Measurements from ENCODE around the gene FBN3.
A peak's percentile ranks its signal among the peaks of the same experiment; 100 is the strongest.

FBN3 gene

DNA sequence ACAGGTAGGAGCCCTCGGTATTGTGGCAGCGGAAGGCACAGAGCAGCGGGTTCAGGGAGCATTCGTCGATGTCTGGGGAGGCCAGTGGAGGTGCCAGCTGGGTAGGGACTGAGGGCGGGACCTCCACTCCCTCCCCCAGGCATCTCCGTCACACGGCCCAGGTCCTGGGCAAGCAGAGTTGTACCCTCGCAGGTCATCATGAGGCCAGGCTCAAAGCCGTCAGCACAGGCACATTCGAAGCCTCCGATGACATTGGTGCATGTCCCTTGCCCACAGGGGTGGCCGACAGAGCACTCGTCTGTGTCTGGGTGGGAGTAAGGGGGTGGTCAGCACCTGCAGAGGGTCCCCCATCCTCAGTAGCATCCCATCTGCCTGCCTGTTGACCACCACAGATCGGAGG lies 61.5 kb downstream of the FBN3 start:
- DNase-seq, result no peak

DNA sequence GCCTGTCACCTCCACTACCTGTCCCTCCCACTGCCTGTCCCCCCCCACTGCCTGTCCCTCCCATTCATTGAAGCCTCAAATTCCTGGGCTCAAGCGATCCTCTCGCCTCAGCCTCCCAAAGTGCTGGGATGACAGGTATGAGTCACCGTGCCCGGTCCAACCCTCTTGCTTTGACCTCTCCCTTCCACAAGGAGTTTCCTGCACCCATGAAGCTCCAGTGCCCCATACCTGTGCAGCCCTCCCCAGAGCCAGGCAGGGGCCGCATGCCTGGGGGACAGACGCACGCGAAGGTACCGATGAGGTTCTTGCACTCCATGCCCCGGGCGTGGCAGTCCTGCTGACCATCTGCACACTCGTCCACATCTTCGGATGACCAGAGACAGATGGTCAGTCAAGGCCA lies 62.5 kb downstream of the FBN3 start:
- no peak for DNase-seq

DNA sequence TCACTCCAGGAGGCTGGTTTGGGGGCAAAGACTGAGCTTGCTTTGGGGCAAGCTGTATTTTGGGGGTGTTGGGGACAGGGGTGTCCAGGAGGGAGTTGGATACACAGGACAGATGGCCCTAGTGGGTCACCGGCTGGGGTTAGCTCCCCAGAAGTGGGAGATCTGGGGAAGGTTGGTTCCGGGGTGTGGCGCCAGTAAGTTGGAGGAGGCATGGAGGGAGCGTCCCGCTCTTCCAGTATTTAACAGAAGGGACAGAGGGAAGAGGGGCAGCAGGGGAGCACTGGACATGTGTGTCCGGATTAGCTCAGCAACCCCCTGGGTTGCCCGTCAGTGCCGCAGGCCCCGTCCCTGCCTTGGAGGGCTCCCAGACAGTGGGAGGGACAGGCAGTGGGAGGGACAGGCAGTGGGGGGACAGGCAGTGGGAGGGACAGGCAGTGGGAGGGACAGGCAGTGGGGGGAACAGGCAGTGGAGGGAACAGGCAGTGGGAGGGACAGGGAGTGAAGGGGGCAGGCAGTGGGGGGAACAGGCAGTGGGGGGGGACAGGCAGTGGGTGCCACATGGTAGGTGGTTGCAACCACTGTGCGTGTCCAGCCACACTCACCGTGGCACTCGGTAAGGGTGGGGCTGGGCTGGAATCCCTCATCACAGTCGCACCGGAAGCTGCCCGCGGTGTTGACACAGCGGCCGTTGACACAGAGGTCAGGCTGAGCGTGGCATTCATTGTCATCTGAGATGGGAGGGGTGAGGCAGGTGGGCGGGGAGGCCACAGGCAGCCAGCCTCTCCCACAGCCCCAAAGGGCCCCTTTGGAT lies 63.6 kb downstream of the FBN3 start:
- no peak for DNase-seq

DNA sequence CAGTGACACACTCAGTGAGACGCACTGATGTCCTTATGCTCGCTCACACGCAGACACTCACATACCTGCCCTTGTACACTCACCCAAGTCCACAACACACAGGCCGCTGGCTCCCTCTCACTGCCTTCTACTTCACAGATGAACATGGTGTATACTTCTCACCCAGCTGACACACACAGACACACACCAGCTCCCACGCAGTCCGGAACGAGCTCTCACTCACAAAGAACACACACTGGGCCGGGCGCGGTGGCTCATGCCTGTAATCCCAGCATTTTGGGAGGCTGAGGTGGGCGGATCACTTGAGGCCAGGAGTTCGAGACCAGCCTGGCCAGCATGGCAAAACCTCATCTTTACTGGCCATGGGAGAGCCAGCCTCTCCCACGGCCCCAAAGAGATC lies 65.2 kb downstream of the FBN3 start:
- no peak for DNase-seq

DNA sequence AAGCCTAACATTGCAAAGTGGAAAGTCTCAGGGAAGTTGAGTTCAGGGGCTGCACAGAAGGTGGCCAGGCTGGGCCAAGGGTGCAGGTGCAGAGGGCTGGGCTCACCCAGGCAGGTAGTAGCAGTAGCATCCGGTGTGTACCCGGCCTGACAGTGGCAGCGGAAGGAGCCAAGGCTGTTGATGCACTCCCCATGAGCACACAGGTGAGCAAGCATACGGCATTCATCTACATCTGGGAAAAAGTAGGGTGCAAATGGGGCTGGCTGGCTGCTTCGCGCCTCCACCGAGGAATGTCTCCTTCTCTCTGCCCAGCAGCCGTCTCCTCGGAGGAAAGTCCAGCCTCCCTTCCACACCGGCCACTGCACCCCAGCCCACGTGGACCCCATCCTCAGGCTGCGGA lies 66.3 kb downstream of the FBN3 start:
- no peak for DNase-seq

DNA sequence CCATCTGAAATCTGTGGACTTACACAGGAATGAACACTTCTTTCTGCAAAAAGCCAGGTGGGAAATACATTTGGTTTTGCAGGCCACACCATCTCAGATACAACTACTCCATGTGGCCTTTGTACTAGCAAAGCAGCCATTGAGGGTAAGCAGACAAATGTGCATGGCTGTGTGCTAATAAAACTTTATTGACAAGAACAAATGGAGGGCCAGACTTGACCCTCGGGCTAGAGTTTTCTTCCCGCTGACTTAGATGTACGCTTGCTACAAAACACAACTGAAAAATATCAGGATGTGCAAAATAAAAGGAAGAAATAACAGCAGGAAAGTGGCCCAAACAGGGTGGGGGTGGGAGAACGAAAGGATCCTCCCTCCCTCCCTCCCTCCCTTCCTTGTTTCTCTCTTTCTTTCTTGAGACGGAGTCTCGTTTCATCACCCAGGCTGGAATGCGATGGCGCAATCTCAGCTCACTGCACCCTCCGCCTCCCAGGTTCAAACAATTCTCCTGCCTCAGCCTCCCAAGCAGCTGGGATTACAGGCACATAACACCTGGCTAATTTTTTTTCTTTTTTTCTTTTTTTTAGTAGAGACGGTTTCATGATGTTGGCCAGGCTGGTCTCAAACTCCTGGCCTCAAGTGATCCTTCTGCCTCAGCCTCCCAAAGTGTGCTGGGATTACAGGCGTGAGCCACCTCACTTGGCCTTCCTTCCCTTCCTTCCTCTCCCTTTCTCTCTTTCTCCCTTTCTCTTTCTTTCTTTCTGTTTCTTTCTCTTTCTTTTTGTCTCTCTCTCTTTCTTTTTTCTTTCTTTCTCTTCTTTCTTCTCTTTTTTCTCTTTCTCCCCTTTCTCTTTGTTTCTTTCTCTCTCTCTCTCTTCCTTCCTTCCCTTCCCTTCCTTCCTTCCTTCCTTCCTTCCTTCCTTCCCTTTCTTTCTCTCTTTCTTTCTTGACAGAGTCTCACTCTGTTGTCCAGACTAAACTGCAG lies 67.5 kb downstream of the FBN3 start:
- DNase-seq, result no peak

DNA sequence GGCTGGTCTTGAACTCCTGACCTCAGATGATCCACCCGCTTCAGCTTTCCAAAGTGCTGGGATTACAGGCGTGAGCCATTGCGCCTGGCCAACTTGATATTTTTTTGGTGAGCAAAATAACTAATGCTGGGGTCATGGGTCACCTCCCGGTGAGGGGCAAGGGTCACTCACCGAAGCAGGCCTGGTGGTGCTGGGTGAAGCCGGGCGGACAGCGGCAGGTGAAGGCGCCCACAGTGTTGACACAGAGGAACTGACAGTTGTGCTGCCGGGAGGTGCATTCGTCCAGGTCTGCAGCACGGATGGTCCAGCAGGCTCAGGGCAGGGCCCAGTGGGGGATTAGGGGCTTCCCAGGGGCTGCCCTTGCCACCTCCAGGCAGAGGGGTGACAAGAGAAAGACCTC lies 68.6 kb downstream of the FBN3 start:
- DNase-seq, result no peak

DNA sequence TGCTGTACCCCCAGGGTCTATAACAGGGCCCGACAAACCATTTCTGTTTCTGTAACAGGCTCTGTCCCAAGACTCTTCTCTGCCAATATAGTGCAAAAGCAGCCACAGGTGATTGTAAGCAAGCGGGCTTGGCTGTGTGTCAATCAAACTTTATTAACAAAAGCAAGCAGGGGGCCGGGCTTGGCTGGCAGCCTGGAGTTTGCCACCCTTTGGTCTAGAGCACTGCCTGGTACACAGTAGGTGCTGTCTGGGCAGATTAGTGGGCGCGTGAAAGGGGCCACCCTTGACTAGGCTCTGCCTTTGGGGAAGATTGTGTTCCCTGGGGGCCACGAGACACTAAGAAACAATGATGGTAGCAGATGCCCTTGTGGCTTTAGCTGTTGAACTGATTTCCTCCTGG lies 69.4 kb downstream of the FBN3 start:
- no peak for DNase-seq

DNA sequence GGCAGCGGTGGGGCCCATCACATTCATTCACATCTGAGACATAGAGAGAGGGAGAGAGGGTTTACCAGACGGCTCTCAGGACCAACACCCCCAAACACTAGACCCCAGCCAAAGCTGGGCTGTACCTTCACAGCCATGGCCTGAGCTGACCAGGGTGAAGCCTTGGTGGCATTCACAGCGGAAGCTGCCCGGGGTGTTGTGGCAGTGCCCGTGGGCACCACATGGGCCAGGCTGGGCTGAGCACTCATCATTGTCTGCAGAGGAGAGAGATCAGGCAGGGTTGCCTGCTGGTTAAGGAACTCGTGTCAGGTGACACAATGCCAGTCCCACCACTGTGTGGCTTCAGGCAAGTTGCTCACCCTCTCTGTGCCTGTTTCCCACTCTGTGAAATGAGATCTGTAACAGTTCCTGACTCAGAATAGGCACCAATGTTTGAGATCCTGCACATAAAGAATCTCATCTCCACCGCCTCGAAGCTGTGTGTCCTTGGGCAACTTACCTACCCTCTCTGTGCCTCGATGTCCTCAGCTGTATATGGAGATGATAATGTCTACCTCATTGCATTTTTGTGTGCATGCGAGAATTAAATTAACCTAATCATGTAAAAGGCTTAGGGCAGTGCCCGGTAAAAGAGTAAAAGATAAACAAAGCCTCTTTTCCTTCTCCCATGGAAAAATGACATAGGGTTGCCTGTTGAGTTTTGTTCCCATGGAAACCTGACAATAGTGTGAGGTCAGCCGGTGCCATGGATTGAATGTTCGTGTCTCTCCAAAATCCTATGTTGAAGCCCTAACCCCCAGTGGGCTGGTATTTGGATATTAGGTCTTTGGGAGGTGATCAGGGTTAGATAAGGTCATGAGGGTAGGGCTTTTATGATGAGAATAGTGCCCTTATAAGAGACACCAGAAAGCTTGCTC lies 74.0 kb downstream of the FBN3 start:
- DNase-seq, result no peak

DNA sequence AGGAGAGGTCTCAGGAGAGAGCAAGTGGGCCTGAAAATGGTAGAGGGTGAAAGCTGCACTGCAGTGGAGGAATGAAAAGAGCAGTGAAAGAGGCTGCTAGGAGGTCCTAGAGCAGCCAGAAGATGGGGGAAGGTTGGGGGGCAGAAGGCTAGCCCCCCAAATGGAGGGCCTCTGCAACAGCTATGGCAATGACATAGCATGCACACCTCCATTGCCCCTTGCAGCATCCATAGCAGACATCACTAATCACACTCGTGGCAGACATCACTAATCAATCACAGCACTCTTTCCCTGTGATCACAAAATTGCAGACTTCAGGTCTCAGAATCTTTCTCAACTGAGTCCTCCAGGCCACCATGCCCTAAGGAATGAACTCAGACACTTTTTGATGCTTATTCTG lies 74.9 kb downstream of the FBN3 start:
- no peak for DNase-seq

DNA sequence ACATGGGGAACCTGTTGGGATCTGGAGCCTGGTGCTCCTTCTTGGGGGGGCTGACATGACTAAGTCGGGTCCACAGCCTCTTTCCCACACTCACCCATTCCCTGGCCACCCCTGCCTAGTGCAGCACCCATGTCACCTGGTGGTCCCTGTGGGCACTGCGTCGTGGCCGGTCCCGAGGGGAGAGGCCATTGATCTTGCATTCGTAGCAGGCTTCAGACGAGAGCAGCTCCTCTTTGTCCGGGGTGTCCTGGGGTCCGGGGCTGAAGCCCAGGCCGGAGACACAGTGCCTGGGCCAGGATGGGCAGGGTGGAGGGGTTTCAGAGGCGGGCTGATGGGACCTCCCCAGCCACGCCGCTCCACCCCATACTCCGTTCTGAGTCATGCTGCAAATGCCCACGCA lies 77.5 kb downstream of the FBN3 start:
- DNase-seq, result no peak

DNA sequence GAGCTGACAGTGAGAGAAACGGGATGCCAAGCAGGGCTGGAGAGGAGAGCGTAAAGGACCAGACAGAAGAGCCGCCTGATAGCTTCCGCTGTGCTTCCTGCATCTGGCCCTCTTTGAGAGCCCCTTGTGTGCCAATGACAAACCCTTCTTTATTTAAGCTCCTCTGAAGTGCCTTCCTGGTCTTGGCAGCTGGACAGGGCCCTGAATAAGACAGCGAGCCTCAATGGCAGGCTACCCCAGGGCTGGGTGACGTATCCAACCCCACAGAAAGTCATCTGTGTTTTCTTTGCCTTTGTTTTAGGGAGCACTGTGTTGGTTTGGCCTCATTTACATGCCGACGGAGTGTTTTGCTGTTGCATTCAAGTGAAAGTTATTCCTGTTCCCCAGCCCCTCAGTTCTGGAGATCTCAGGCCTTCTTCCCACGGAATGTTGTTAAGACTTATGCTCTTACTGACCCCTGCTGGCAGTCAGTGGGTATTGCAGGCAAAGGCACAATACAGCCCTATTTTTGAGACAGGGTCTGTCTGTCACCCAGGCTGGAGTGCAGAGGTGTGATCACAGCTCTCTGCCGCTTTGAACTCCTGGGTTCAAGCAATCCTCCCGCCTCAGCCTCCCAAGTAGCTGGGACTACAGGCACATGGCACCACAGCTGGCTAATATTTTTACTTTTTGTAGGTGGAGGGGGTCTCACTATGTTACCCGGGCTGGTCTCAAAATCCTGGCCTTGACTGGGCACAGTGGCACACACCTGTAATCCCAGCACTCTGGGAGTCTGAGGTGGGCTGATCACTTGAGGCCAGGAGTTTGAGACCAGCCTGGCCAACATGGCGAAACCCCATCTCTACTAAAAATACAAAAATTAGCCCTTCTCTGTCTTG lies 80.1 kb downstream of the FBN3 start:
- DNase-seq, result no peak

DNA sequence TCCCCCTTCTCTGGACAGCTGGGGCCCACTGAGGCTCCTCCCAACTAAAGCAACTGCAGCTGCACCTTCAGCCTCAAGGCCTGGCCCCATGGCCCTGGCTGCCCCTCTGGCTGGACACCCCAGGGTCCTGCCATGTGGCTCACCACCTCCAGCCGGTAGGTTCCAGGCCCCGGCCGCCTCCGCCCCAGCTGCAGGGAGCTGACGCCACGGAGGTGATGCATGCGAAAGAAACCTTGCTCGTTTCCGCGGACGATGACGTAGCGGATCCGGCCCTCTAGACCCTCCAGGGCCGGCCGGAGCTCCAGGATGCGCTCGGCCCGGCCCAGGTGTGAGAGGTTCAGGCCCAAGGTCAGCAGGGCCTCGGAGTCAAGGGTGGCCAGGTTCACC lies 83.5 kb downstream of the FBN3 start:
- DNase-seq, result no peak

DNA sequence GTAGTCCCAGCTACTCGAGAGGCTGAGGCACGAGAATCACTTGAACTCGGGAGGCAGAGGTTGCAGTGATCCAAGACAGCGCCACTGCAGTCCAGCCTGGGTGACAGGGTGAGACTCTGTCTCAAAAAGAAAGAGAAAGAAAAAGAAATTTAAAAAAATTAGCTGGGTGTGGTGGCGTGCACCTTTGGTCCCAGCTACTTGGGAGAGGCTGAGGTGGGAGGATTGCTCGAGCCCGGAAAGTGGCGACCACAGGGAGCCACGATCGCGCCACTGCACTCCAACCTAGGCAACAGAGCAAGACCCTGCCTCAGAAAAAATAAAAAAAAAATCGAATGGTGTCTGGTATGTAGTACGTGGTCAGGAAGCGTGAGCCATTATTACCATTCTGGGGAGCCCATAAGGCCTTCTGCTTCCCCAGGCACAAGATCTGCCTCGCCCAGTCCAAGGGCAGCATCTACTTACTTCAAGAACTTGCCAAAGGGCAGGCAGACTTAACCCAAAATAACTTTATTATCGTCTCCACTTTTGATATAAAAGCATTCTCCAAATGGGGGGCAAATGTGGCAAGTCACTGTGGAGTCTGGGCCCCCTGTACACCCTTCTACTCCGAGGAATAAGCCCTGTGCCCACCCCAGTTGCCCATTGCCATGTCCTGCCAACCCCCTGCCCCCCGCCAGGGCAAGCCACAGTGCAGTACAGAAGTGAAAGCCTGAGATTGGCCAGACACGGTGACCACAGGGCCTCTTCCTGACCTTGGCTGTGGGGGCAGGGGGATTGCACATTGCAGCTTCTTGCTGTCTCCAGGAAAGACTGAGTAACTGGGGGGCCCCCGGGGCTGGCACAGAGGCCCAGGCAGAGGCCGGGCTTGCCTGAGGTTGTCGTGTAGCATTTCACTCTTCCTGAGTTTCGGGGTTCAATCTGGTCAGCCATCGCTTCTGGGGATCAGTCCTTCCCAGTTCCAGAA lies 84.2 kb downstream of the FBN3 start:
- DNase-seq, result no peak

DNA sequence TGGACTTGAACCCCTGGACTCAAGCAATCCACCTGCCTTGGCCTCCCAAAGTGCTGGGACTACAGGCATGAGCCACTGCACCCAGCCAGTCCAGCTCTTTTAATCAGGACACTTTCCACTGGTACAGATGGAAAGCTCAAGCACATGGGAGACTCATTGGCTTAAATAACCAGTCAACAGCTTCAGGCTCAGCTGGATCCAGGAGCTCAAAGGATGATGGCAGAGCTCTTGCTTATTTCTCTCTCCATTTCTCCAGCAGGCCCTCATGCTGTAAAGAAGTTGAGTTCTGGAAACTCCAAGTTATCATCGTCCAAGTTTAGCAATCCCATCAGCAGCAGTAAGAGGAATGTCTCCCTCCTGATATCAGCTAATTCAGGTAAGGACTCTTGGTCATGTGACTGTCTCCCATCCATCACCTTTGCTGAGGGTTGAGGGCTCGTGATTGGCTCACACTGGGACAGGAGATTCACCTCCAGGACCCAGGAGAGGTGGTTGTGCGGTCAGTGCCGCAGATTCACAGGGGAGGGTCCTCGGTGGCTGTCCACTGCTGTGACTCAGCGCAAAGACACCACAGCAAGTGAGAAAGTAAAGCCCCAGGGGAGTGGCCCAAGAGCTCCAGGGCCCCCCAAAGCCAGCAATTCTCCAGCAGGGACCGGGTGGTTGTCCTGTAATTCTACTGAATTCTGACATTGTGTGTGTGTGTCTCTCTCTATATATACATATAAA lies 91.7 kb downstream of the FBN3 start:
- DNase-seq, result no peak

DNA sequence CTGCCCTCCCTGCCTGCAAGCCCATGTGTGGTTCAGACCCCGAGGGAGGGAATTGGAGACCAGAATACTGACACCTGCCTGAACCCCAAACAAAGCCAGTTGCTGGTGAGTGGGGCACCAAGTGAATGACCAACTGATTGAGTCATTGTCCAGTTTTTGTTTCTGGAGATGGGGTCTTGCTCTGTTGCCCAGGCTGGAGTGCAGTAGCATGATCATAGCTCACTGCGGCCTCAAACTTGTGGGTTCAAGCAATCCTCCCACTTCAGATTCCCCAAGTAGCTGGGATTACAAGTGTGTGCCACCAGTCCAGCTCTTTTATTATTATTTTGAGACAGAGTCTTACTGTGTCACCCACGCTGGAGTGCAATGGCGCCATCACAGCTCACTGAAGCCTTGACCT lies 92.9 kb downstream of the FBN3 start:
- no peak for DNase-seq

DNA sequence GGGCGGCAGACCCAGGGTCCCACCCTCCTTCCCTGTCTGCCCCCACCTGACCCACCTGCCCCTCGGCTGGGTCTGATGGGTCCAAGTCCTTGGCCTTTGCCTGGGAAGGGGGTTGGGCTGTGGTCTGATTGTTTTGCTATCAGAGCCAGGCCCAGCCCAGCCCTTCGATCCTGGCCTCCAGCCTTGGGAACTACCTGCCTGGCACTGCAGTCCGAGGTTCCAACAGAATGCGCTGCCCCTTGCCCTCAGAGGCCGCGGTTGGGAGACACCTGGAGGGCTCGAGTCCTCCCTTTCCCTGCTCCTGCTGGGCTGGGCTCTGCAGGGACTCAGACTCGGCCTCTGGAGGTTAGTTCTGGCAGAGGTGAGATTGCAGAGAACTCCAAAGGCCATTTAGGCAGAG lies 95.2 kb downstream of the FBN3 start:
- DNase-seq, result no peak

DNA sequence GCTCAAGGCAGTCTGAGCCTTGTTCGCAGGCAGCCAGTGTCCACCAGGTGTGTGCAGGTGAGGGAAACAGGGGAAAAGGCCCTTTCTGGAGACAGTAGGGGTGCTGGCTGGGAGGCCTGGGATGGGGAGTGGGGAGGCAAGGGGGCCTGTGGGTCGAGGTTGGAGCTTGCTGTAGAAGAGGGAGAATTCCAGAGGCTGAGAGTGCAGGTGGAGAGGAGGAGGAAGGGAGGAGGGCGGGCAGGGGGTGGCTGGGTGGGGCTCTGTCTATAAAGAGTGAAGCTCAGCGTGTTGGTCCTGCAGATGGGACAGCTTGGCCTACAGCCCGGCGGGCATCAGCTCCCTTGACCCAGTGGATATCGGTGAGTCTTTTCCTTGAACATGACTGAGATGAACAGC lies 96.9 kb downstream of the FBN3 start, which contains the start of gene CCL25:
TSS of gene CCL25 (plus strand) at position 297 of the 396 bp plus-strand sequence. CDS start 290 bp downstream, outside the sequence.
- DNase-seq, result no peak

DNA sequence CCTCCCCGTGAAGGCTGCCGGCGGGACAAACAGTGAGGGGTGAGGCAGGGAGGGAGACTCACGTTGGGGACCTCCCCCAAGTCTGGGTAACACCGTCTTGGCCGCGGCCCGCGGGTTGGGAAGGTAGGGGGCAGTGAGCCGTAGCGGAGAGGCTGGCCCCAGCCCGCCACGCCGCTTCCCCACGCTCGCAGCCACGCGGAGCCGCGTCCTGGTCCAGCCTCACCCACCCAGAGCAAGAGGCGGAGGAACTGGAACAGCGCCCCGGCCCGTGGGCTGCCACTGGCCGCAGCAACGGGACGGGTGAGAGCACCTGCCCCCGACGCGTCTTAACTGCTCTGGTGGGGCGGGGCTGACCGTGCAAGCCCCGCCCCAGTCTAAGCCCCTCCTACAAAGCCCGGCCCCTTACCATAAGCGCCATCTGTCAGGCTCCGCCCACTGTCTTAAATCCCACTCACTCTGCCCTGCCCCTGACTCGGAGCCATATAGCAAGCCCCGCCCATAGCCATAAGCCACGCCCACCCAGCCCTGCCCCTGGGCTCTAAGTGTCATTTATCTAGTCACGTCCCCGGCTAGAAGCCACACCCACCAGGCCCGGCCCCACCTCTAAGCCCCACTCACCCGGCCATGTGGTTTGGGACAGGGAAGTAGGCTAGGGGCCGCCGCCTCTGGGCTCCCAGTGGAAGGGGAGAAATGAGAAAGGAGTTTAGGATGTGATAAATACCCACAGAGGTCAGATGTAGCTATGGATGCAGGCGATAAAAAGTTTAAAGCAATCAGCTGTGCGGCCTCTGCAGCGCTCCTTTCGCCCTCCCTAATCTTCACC lies 98.9 kb downstream of the FBN3 start:
- DNase-seq, result peak; percentile 86
